HEK293T (cell line): ENCODE data around the gene MAGI2.

Source experiments
- CTBP1 ChIP-seq: fragments of 450-650 bp; IDR thresholded peaks from 2 replicates; pipeline ENCODE4 v1.6.1; 2016; ENCODE audit warnings: borderline replicate concordance
- FOXA1 ChIP-seq: fragments of 450-650 bp; IDR thresholded peaks from 2 replicates; pipeline ENCODE4 v1.6.1; 2016; ENCODE audit warnings: mild to moderate bottlenecking
- FOXK2 ChIP-seq: fragments of 450-650 bp; IDR thresholded peaks from 2 replicates; pipeline ENCODE4 v1.6.1; 2016; ENCODE audit warnings: mild to moderate bottlenecking
- FOXM1 ChIP-seq: fragments of 450-650 bp; IDR thresholded peaks from 2 replicates; pipeline ENCODE4 v1.6.1; 2017; ENCODE audit warnings: mild to moderate bottlenecking, borderline replicate concordance
- L3MBTL2 ChIP-seq: fragments of 450-650 bp; conservative IDR thresholded peaks from 2 replicates; pipeline ENCODE4 v1.6.1; 2016; ENCODE audit warnings: mild to moderate bottlenecking
- LEF1 ChIP-seq: fragments of 450-650 bp; IDR thresholded peaks from 2 replicates; pipeline ENCODE4 v1.6.1; 2017; ENCODE audit warnings: mild to moderate bottlenecking, borderline replicate concordance
- PKNOX1 ChIP-seq: fragments of 450-650 bp; IDR thresholded peaks from 2 replicates; pipeline ENCODE4 v1.6.1; 2016
- SP1 ChIP-seq: fragments of 450-650 bp; IDR thresholded peaks from 2 replicates; pipeline ENCODE4 v1.6.1; 2017
- SUZ12 ChIP-seq: fragments of 450-650 bp; IDR thresholded peaks from 2 replicates; pipeline ENCODE4 v1.6.1; 2016; ENCODE audit warnings: mild to moderate bottlenecking
- TARDBP ChIP-seq: fragments of 450-650 bp; IDR thresholded peaks from 2 replicates; pipeline ENCODE4 v1.6.1; 2016

- TF ChIP-seq L3MBTL2 (no peak), FOXK2 (no peak), PKNOX1 (no peak), LEF1 (no peak), SP1 (no peak), FOXA1 (no peak), SUZ12 (no peak), FOXM1 (no peak), CTBP1 (no peak), TARDBP (no peak)
Measured at GRCh38 chr7:79245623-79246249, 207.7 kb downstream of the MAGI2 start.
